IMR-90 (cell line): ENCODE data around the gene GABBR2. TPM values are rescaled to one million over a fixed set of nuclear protein-coding genes. Genes with fewer than 3 reads are reported as not detected.

Experiments used
- ATAC-seq: fragments of 200-7000 bp; cut with Tn5 transposase; 2 replicates; pipeline ENCODE4 v1.9.1; 2020; ENCODE audit warnings: low read depth, mild to moderate bottlenecking, moderate library complexity
- BruUV-seq: library from RNA; stranded (reverse); fragments of 400-500 nt; replicated peaks from 2 replicates; lab custom pipeline; 2021; lab: Mats Ljungman, UMichigan
- CTCF ChIA-PET: fragments of 300-600 bp; formaldehyde crosslinking; extraction: SDS; loops from one replicate; lab custom pipeline; 2021; ENCODE audit warnings: antibody characterized with exemption; lab: Yijun Ruan, JAX
- POLR2A ChIA-PET: fragments of 300-600 bp; sonication (Branson Sonifier 250); formaldehyde crosslinking; loops from one replicate; lab custom pipeline; 2022; ENCODE audit warnings: antibody characterized with exemption; ENCODE audit not compliant: unreplicated experiment; lab: Charles Lee
- DNase-seq: peaks from one replicate; pipeline ENCODE4 v3.0.0; 2013
- H2AFZ ChIP-seq: replicated peaks from 2 replicates; pipeline ENCODE3; 2013; ENCODE audit warnings: low read length, mild to moderate bottlenecking; ENCODE audit not compliant: poor library complexity
- H2AK5ac ChIP-seq: 2 replicates; pipeline ENCODE4 v1.6.1; 2013; ENCODE audit warnings: low read depth, low read length, inconsistent platforms
- H2AK9ac ChIP-seq: replicated peaks from 2 replicates; pipeline ENCODE3; 2013; ENCODE audit warnings: mild to moderate bottlenecking, low read depth, low read length, moderate library complexity; ENCODE audit not compliant: poor library complexity
- H2BK120ac ChIP-seq: 2 replicates; pipeline ENCODE4 v1.6.1; 2013; ENCODE audit warnings: low read depth, low read length, inconsistent platforms
- H2BK15ac ChIP-seq: 3 replicates; pipeline ENCODE4 v1.6.1; 2013; ENCODE audit warnings: low read depth, low read length, inconsistent platforms
- H2BK20ac ChIP-seq: 2 replicates; pipeline ENCODE4 v1.6.1; 2013; ENCODE audit warnings: low read depth, mild to moderate bottlenecking, inconsistent platforms, low read length, moderate library complexity
- H2BK5ac ChIP-seq: 2 replicates; pipeline ENCODE4 v1.6.1; 2013; ENCODE audit warnings: mild to moderate bottlenecking, low read depth, low read length, inconsistent platforms; ENCODE audit not compliant: poor library complexity, severe bottlenecking
- H3K14ac ChIP-seq: replicated peaks from 2 replicates; pipeline ENCODE4 v1.6.1; 2013; ENCODE audit warnings: low read depth, low read length, inconsistent platforms
- H3K18ac ChIP-seq: 2 replicates; pipeline ENCODE4 v1.6.1; 2013; ENCODE audit warnings: low read depth, low read length, control low read depth
- H3K23ac ChIP-seq: 2 replicates; pipeline ENCODE4 v1.6.1; 2013; ENCODE audit warnings: low read depth, low read length, inconsistent platforms
- H3K27ac ChIP-seq: 2 replicates; pipeline ENCODE4 v1.5.1; 2013; ENCODE audit warnings: mild to moderate bottlenecking, control low read depth, low read length; ENCODE audit not compliant: insufficient read depth
- H3K27me3 ChIP-seq: 2 replicates; pipeline ENCODE4 v1.6.1; 2013; ENCODE audit warnings: low read length; ENCODE audit not compliant: control insufficient read depth, insufficient read depth
- H3K36me3 ChIP-seq: 2 replicates; pipeline ENCODE4 v1.6.1; 2013; ENCODE audit warnings: low read length, mixed read lengths; ENCODE audit not compliant: control insufficient read depth, insufficient read depth
- H3K4ac ChIP-seq: 2 replicates; pipeline ENCODE4 v1.6.1; 2013; ENCODE audit warnings: low read depth, low read length, inconsistent platforms
- H3K4me1 ChIP-seq: 2 replicates; pipeline ENCODE4 v1.6.1; 2013; ENCODE audit warnings: low read length, mixed read lengths; ENCODE audit not compliant: control insufficient read depth, insufficient read depth
- H3K4me2 ChIP-seq: 2 replicates; pipeline ENCODE4 v1.6.1; 2013; ENCODE audit warnings: low read depth, mild to moderate bottlenecking, control low read depth, low read length, moderate library complexity
- H3K4me3 ChIP-seq: 2 replicates; pipeline ENCODE4 v1.5.1; 2013; ENCODE audit warnings: low read depth, mild to moderate bottlenecking, control low read depth, low read length, moderate library complexity; ENCODE audit not compliant: insufficient read depth
- H3K56ac ChIP-seq: 2 replicates; pipeline ENCODE4 v1.6.1; 2013; ENCODE audit warnings: low read length, inconsistent platforms; ENCODE audit not compliant: insufficient read depth; ENCODE audit errors: extremely low read depth
- H3K79me1 ChIP-seq, 2 experiments: 2 replicates each; pipeline ENCODE4 v1.6.1; 2013; ENCODE audit warnings: low read length in 2 of 2, inconsistent platforms in 1 of 2, low read depth in 1 of 2
- H3K9ac ChIP-seq: 2 replicates; pipeline ENCODE4 v1.6.1; 2013; ENCODE audit warnings: low read depth, low read length, control low read depth
- H3K9me1 ChIP-seq: 2 replicates; pipeline ENCODE4 v1.6.1; 2013; ENCODE audit warnings: low read length, inconsistent platforms; ENCODE audit not compliant: insufficient read depth
- H3K9me3 ChIP-seq: 2 replicates; pipeline ENCODE4 v1.6.1; 2013; ENCODE audit warnings: low read length; ENCODE audit not compliant: control insufficient read depth, insufficient read depth
- H4K20me1 ChIP-seq: 2 replicates; pipeline ENCODE4 v1.6.1; 2013; ENCODE audit warnings: low read length, inconsistent platforms; ENCODE audit not compliant: insufficient read depth
- H4K5ac ChIP-seq: 2 replicates; pipeline ENCODE4 v1.6.1; 2013; ENCODE audit warnings: mild to moderate bottlenecking, low read depth, low read length, control low read depth
- H4K8ac ChIP-seq, 2 experiments: 2 replicates each; pipeline ENCODE4 v1.6.1; 2013; ENCODE audit warnings: low read depth in 2 of 2, low read length in 2 of 2, control low read depth in 1 of 2, inconsistent platforms in 1 of 2
- H4K91ac ChIP-seq: 2 replicates; pipeline ENCODE4 v1.6.1; 2013; ENCODE audit warnings: low read depth, low read length, inconsistent platforms; ENCODE audit not compliant: insufficient read depth
- BHLHE40 ChIP-seq: fragments of 150-350 bp; IDR thresholded peaks from 2 replicates; pipeline ENCODE4 v1.6.1; 2016; ENCODE audit warnings: mild to moderate bottlenecking, low read depth, low read length
- CHD1 ChIP-seq: IDR thresholded peaks from 2 replicates; pipeline ENCODE4 v1.6.1; 2012; ENCODE audit warnings: low read depth, low read length, improper control_type of control experiment
- MAZ ChIP-seq: IDR thresholded peaks from 2 replicates; pipeline ENCODE4 v1.6.1; 2012; ENCODE audit warnings: low read depth, mild to moderate bottlenecking, low read length, improper control_type of control experiment, moderate library complexity, borderline replicate concordance
- POLR2A ChIP-seq: IDR thresholded peaks from 2 replicates; pipeline ENCODE4 v1.6.1; 2012; ENCODE audit warnings: mild to moderate bottlenecking, low read depth, low read length
- SMC3 ChIP-seq: fragments of 150-350 bp; IDR thresholded peaks from 2 replicates; pipeline ENCODE4 v1.6.1; 2016; ENCODE audit warnings: low read depth, mild to moderate bottlenecking, antibody characterized with exemption, low read length, moderate library complexity
- WGBS, 2 experiments: methylation state at CpG; one replicate each; pipeline versions ENCODE4 v1.1.5 to v1.1.7; 2013; ENCODE audit warnings: missing lambda C conversion rate in 2 of 2; ENCODE audit not compliant: insufficient read length in 1 of 2; ENCODE audit errors: extremely low coverage in 2 of 2; 5-methylcytosine and 5-hydroxymethylcytosine counted together
- dilution Hi-C: fragments of 300-500 bp; cut with HindIII; formaldehyde crosslinking; loops from one replicate; pipeline ENCODE4 v1.14.3; 2018; ENCODE audit warnings: low sequenced_read_pairs; ENCODE audit not compliant: unreplicated experiment
- in situ Hi-C: fragments of 300-500 bp; cut with MboI; formaldehyde crosslinking; loops from 3 replicates; pipeline ENCODE4 v1.14.3; 2019; ENCODE audit warnings: low sequenced_read_pairs, inconsistent platforms, mixed read lengths
- intact Hi-C: fragments of 100-400 bp; cut with micrococcal nuclease; formaldehyde crosslinking; loops from 2 replicates; pipeline ENCODE4 v1.10.0; 2022
- polyA plus RNA-seq, 3 experiments: library from polyadenylated mRNA; depleted of rRNA; stranded (reverse); fragments of >200 nt; gene quantifications; 2 replicates each; pipeline ENCODE4 v1.2.3, GENCODE V29; 2012; ENCODE audit warnings: low replicate concordance in 1 of 3
- total RNA-seq: library from RNA; depleted of rRNA; stranded (reverse); fragments of >200 nt; gene quantifications from 2 replicates; pipeline ENCODE4 v1.2.3, GENCODE V29; 2012

The GABBR2 gene
- total and polyA plus RNA-seq, 2 of the 4 experiments (the other 2 are of a cell fraction): 14.2 to 20.3 TPM

DNA sequence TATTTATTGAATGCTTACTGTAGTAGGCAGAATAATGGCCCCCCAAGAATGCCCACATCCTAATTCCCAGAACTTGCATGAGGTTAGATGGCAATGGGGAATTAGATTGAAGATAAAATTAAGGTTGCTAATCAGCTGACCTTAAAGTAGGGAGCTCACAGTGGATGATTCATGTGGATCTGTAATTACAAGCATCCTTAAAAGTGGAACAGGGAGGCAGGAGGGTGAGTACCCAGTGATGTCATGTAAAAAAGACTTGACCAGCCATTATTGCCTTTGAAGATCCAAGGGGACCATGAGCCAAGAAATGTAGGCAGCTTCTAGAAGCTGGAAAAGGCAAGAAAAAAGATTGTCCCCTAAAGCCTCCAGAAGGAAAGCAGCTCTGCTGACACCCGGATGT, 71.4 kb downstream of the GABBR2 start:
- DNase-seq: peak; percentile 47
- H3K23ac ChIP-seq: no peak overlapping the region
- 0 out of 2 replicates have a peak, but pooled peaks have one; percentile 27 for ATAC-seq
- H3K18ac ChIP-seq: no peak overlapping the region
- H4K8ac ChIP-seq: no peak overlapping the region
- H4K91ac ChIP-seq: no peak overlapping the region
- H3K79me1 ChIP-seq: peaks cover 9 to 42% of the 10 kb centered on the region in 2 experiments
- H2BK20ac ChIP-seq: no peak overlapping the region
- no peak overlapping the region for H3K4ac ChIP-seq
- H3K14ac ChIP-seq: no peak overlapping the region
- in situ Hi-C loops: no loop called here
- no TSS peak for BruUV-seq
- H4K5ac ChIP-seq: no peak overlapping the region
- POLR2A ChIA-PET: no interaction called here
- no peak overlapping the region for H3K27ac ChIP-seq
- WGBS, 2 experiments: no CpG with 5 or more reads among the region's 1 CpG
- CTCF ChIA-PET: interaction anchor here (0.5 kb wide), 1 partner anchor 206 kb away, joined by 4 read pairs; no protein-coding TSS in a partner anchor
- H3K9me1 ChIP-seq: peaks cover 3% of the 10 kb centered on the region; the same call in 1 of the 2 replicates
- H3K27me3 ChIP-seq: no peaks in the 10 kb centered on the region
- intact Hi-C loops: no loop called here
- no peak overlapping the region for H3K4me3 ChIP-seq
- H2AFZ ChIP-seq: no peak overlapping the region
- no peaks in the 10 kb centered on the region for H3K36me3 ChIP-seq
- no peak overlapping the region for H3K56ac ChIP-seq
- H2BK15ac ChIP-seq: no peak overlapping the region
- no peak overlapping the region for H2BK120ac ChIP-seq
- TF ChIP-seq MAZ (no peak), SMC3 (no peak), CHD1 (no peak), POLR2A (no peak), BHLHE40 (no peak)
- no peaks in the 10 kb centered on the region; the same call in 1 of the 2 replicates for H3K4me1 ChIP-seq
- H3K9ac ChIP-seq: no peak overlapping the region
- no peak overlapping the region for H2AK9ac ChIP-seq
- no peak overlapping the region for H2BK5ac ChIP-seq
- dilution Hi-C loops: no loop called here
- H2AK5ac ChIP-seq: no peak overlapping the region
- H4K20me1 ChIP-seq: no peaks in the 10 kb centered on the region
- no peaks in the 10 kb centered on the region for H3K9me3 ChIP-seq
- H3K4me2 ChIP-seq: no peak overlapping the region
